ENCODE data around the gene MAD1L1.
"Not testable (repeated sequence)": the region's sequence is repeated elsewhere in the genome, so short reads cannot be mapped to it uniquely, and the experiment has no call there.

The MAD1L1 gene

GRCh38 chr7:1818575-1819258 is 414.0 kb downstream of the MAD1L1 start:
- no peak for DNase-seq (ENCODE audit: low read depth in 3 of 3)

- no peak for DNase-seq (ENCODE audit: low read depth in 3 of 3)
Measured at GRCh38 chr7:1817061-1817712, 415.6 kb downstream of the MAD1L1 start.

GRCh38 chr7:1816451-1816850 is 416.3 kb downstream of the MAD1L1 start:
- not testable (repeated sequence) for DNase-seq (ENCODE audit: low read depth in 3 of 3)

GRCh38 chr7:1815551-1816281 is 417.0 kb downstream of the MAD1L1 start:
- DNase-seq (ENCODE audit: low read depth in 3 of 3) = not testable (repeated sequence)

GRCh38 chr7:1815051-1815481 is 417.7 kb downstream of the MAD1L1 start:
- no peak for DNase-seq (ENCODE audit: low read depth in 3 of 3)

GRCh38 chr7:1814089-1814811 is 418.5 kb downstream of the MAD1L1 start:
- no peak for DNase-seq (ENCODE audit: low read depth in 3 of 3)

- DNase-seq (ENCODE audit: low read depth in 3 of 3) = no peak
Measured at GRCh38 chr7:1813394-1814088, 419.2 kb downstream of the MAD1L1 start.

GRCh38 chr7:1812509-1813393 is 420.0 kb downstream of the MAD1L1 start:
- DNase-seq (ENCODE audit: low read depth in 3 of 3) = no peak

- DNase-seq (ENCODE audit: low read depth in 3 of 3) = no peak
Measured at GRCh38 chr7:1811850-1812508, 420.8 kb downstream of the MAD1L1 start.

GRCh38 chr7:1810961-1811849 is 421.5 kb downstream of the MAD1L1 start:
- DNase-seq (ENCODE audit: low read depth in 3 of 3) = no peak

- no peak for DNase-seq (ENCODE audit: low read depth in 3 of 3)
Measured at GRCh38 chr7:1810521-1810920, 422.2 kb downstream of the MAD1L1 start.

- DNase-seq (ENCODE audit: low read depth in 3 of 3) = no peak
Measured at GRCh38 chr7:1809601-1810258, 423.0 kb downstream of the MAD1L1 start.

- no peak for DNase-seq (ENCODE audit: low read depth in 3 of 3)
Measured at GRCh38 chr7:1809070-1809469, 423.7 kb downstream of the MAD1L1 start.

GRCh38 chr7:1807821-1808600 is 424.7 kb downstream of the MAD1L1 start:
- DNase-seq (ENCODE audit: low read depth in 3 of 3) = no peak

GRCh38 chr7:1806354-1806753 is 426.4 kb downstream of the MAD1L1 start:
- no peak for DNase-seq (ENCODE audit: low read depth in 3 of 3)

GRCh38 chr7:1804310-1804709 is 428.4 kb downstream of the MAD1L1 start:
- DNase-seq (ENCODE audit: low read depth in 3 of 3) = no peak

GRCh38 chr7:1802899-1803298 is 429.8 kb downstream of the MAD1L1 start:
- DNase-seq (ENCODE audit: low read depth in 3 of 3) = no peak

GRCh38 chr7:1800902-1801301 is 431.8 kb downstream of the MAD1L1 start:
- no peak for DNase-seq (ENCODE audit: low read depth in 3 of 3)
